ENCODE measurements around the gene KCNQ5. TPM values are rescaled to one million over a fixed set of nuclear protein-coding genes. Genes with fewer than 3 reads are reported as not detected.

Gene KCNQ5
- total RNA-seq, 1 donor from 2014 or later, result not detected

DNA sequence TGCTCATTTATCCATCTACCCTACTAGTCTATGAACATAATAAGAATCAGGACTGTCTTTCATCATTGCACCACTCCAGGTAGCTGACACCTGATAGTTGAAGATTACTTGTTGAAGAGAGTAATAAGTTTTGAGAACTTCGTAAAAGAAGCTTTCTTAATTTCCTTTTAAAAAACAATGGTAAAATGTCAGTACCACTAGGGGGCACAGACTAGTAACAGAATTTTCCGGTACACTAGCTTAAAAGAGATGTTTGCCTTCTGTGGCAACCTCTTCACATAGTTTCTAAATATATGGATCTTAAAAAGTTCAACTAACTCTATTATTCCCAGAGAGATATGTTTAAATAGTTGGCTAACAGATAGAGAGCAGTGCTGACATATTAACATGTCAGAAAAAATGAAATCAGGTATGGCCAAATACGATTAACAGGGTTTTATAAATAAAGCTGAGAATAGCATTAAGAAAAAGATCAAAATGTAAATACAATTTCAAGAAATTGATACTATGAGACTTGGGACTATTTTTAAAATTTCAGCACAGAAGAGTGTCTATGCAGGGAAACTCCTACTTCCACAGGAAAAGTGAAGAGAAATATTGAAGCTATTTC lies 5.4 kb upstream of the KCNQ5 start:
- Mint-ChIP-seq H3K36me3 (no peaks in the 10 kb centered on the region), H3K4me1 (peaks cover 16% of the 10 kb centered on the region), H3K27me3 (ENCODE audit: insufficient read depth, low read depth) (peaks cover 10% of the 10 kb centered on the region), H3K4me3 (no peak overlapping the region), H3K27ac (no peak overlapping the region), H3K9me3 (no peaks in the 10 kb centered on the region)
- no peak overlapping the region for H3K4me2 ChIP-seq
- TF ChIP-seq, protein P1, sequence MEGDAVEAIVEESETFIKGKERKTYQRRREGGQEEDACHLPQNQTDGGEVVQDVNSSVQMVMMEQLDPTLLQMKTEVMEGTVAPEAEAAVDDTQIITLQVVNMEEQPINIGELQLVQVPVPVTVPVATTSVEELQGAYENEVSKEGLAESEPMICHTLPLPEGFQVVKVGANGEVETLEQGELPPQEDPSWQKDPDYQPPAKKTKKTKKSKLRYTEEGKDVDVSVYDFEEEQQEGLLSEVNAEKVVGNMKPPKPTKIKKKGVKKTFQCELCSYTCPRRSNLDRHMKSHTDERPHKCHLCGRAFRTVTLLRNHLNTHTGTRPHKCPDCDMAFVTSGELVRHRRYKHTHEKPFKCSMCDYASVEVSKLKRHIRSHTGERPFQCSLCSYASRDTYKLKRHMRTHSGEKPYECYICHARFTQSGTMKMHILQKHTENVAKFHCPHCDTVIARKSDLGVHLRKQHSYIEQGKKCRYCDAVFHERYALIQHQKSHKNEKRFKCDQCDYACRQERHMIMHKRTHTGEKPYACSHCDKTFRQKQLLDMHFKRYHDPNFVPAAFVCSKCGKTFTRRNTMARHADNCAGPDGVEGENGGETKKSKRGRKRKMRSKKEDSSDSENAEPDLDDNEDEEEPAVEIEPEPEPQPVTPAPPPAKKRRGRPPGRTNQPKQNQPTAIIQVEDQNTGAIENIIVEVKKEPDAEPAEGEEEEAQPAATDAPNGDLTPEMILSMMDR (IDR thresholded peaks at IDR 0.05), result peak; percentile 70
- TF ChIP-seq EZH2phosphoT487 (IDR thresholded peaks at IDR 0.05) (no peak), EZH2 (IDR thresholded peaks at IDR 0.05) (no peak)
- H3K9me3 ChIP-seq (ENCODE audit: low read depth), result no peaks in the 10 kb centered on the region
- H3K4me1 ChIP-seq, result peaks cover 16% of the 10 kb centered on the region
- H3K36me3 ChIP-seq, result no peaks in the 10 kb centered on the region
- peak; percentile 44 for DNase-seq (ENCODE audit: low spot score)
- H3F3A ChIP-seq (ENCODE audit: low read depth), result peaks cover 6% of the 10 kb centered on the region
- H3K79me2 ChIP-seq (ENCODE audit: low read depth), result no peaks in the 10 kb centered on the region
- no peak overlapping the region for H3K4me3 ChIP-seq
- no peak overlapping the region for H3K27ac ChIP-seq
- H4K20me1 ChIP-seq (ENCODE audit: low read depth), result peaks cover 5% of the 10 kb centered on the region
- no peak overlapping the region for H2AFZ ChIP-seq (replicated peaks)
- peaks cover 35% of the 10 kb centered on the region for H3K27me3 ChIP-seq
- no peak overlapping the region for H3K9ac ChIP-seq

DNA sequence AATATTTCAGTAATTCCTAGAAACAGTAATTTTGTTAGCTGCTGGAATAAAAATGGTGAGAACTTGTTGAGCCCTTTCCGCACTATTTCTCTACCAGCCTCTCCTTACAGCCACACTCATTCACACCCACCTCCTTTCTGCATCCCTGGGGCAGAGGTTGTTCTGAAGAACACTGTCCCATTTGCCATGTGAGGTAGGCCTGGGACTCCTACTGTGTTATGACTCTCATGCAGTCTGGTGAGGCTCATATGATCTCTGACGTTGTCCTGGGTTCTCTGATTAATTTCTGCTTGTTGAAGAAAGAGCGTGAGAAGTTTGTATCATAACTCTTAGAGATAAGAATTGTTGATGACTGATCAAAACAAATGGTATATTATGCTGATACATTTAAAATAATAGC lies 4.1 kb upstream of the KCNQ5 start:
- H3K9ac ChIP-seq, result no peak overlapping the region
- Mint-ChIP-seq H3K36me3 (no peaks in the 10 kb centered on the region), H3K27me3 (ENCODE audit: insufficient read depth, low read depth) (peaks cover 11% of the 10 kb centered on the region), H3K4me3 (no peak overlapping the region), H3K4me1 (peaks cover 16% of the 10 kb centered on the region), H3K9me3 (no peaks in the 10 kb centered on the region), H3K27ac (no peak overlapping the region)
- TF ChIP-seq, protein P1 (IDR thresholded peaks at IDR 0.05), result no peak
- TF ChIP-seq EZH2phosphoT487 (IDR thresholded peaks at IDR 0.05) (no peak), EZH2 (IDR thresholded peaks at IDR 0.05) (no peak)
- no peak overlapping the region for H3K4me3 ChIP-seq
- peaks cover 6% of the 10 kb centered on the region for H3F3A ChIP-seq (ENCODE audit: low read depth)
- peaks cover 5% of the 10 kb centered on the region for H4K20me1 ChIP-seq (ENCODE audit: low read depth)
- H3K27me3 ChIP-seq, result peaks cover 47% of the 10 kb centered on the region
- no peaks in the 10 kb centered on the region for H3K36me3 ChIP-seq
- no peak overlapping the region for H3K27ac ChIP-seq
- H3K9me3 ChIP-seq (ENCODE audit: low read depth), result no peaks in the 10 kb centered on the region
- H3K79me2 ChIP-seq (ENCODE audit: low read depth), result no peaks in the 10 kb centered on the region
- H2AFZ ChIP-seq (replicated peaks), result no peak overlapping the region
- DNase-seq (ENCODE audit: low spot score), result no peak
- no peak overlapping the region for H3K4me2 ChIP-seq
- H3K4me1 ChIP-seq, result peaks cover 19% of the 10 kb centered on the region

DNA sequence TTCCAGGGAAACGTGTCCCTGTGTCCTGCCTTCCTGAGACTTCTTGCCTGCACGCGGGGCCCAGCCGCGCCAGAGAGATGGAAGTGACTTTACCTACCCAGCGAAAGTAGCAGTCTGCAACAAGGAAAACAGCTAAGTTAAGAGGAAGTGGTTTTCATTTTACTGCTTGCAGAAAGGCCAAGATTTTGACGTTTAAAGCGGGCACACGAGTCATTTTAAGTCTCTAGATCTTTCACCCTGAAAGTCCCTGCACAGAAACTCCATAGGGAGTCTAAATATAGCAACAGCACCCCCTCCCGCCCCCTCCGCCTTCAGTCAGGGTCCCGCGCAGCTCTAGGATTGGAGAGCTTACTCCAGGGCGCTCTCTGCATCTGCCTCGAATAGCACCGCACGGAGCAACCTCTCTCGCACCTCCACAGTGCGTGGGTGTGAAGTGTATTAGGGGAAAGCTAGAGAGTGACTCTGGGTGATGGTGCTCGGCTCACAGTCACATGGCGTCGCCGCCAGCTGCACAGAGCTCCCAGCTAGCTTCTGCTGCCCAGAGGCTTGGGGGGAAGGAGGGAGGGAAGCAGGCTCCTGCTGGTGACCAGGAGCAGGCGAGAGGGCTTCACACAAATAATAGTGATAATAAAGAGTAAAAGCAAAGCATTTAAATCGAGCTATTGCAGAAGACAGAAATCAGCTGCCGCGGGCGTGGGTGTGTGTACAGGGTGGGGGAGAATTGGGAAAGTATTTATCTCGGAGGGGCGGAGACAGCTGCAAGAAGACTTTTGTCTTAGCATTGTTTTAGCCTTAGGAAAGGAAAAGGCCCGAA lies 1.8 kb upstream of the KCNQ5 start:
- Histone ChIP-seq H3K4me3 (peak overlapping the region; percentile 64), H3K4me1 (peaks cover 24% of the 10 kb centered on the region), H3F3A (ENCODE audit: low read depth) (peaks cover 6% of the 10 kb centered on the region), H4K20me1 (ENCODE audit: low read depth) (peaks cover 10% of the 10 kb centered on the region), H2AFZ (replicated peaks) (peak overlapping the region; percentile 44), H3K27ac (no peak overlapping the region), H3K79me2 (ENCODE audit: low read depth) (no peaks in the 10 kb centered on the region), H3K27me3 (peaks cover 70% of the 10 kb centered on the region), H3K9me3 (ENCODE audit: low read depth) (no peaks in the 10 kb centered on the region), H3K9ac (no peak overlapping the region), H3K4me2 (peak overlapping the region; percentile 99), H3K36me3 (no peaks in the 10 kb centered on the region)
- TF ChIP-seq, protein P1 (IDR thresholded peaks at IDR 0.05), result no peak
- TF ChIP-seq EZH2 (IDR thresholded peaks at IDR 0.05) (no peak), EZH2phosphoT487 (IDR thresholded peaks at IDR 0.05) (no peak)
- no peak overlapping the region for H3K27ac Mint-ChIP-seq
- no peaks in the 10 kb centered on the region for H3K36me3 Mint-ChIP-seq
- H3K9me3 Mint-ChIP-seq, result no peaks in the 10 kb centered on the region
- H3K27me3 Mint-ChIP-seq (ENCODE audit: insufficient read depth, low read depth), result peaks cover 20% of the 10 kb centered on the region
- H3K4me3 Mint-ChIP-seq, result peak overlapping the region; percentile 88
- DNase-seq (ENCODE audit: low spot score), result peak; percentile 66
- H3K4me1 Mint-ChIP-seq, result peaks cover 16% of the 10 kb centered on the region
